Dedifferentiated amniotic fluid mesenchymal stem cell (primary cell): ENCODE data around the gene PXDN.

ENCODE experiments used
- DNase-seq: peaks from one replicate; pipeline ENCODE4 v3.0.0-alpha.2; 2016; ENCODE audit errors: extremely low spot score

The PXDN gene

DNA sequence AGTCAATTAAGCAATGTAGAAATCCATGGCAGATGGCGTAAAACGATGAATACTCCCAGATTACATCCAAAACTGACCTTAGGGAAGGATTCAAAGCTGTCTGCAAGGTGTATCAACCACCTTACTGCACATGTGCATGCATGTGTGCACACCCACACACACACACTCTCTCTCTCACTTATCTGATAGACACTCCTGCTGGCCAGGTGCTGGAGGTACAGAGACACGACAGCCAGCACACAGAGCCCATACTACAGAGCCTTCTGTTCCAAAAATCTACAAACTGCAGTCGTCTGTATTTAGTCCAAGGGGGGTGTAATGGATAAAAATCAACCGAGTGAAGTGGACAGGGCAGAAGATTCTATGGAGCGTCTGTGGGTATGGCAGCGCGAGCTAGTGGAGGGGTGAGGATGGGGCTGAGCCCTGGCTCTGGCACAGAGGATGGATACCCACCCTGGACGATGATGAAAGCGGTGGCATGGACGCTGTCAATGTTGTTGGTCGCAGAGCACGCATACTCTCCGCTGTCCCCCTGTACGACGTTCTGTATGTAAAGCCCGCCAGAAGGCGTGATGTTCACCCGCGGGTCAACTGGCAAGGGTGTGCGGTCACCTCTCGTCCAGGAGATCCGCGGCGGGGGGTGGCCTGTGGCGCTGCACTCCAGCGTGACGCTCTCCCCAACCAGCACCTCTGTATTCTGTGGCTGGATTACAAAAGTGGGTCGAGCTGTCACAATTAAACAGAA is 78.4 kb downstream of the PXDN start:
- DNase-seq, result no peak

- no peak for DNase-seq
Measured at GRCh38 chr2:1664698-1665097, 79.6 kb downstream of the PXDN start.

DNA sequence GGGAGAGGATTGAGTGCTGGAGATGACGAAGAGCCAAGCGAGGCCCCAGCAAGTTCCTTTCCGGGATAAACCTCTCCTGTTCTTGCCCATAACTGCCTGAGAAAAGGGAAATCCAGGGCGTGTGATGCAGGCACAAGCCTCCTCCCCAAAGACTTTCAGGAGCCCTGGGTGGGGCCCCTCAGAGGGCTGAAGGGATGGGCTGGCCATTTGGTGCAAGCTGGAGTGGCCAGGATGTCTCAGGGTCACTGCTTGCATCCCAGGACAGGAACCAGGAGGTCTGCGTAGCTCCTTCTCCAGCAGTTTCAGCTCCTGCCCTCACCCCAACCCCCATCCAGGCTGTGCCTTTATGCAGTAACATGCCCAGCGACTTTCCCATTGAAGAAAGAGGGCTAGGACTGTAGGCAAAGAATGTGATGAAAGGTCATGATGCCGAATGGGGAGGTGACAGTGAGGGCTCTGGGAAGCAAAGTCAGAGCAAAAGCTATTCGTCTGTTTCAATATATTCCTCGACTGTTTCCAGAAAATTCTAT is 80.2 kb downstream of the PXDN start:
- no peak for DNase-seq

DNA sequence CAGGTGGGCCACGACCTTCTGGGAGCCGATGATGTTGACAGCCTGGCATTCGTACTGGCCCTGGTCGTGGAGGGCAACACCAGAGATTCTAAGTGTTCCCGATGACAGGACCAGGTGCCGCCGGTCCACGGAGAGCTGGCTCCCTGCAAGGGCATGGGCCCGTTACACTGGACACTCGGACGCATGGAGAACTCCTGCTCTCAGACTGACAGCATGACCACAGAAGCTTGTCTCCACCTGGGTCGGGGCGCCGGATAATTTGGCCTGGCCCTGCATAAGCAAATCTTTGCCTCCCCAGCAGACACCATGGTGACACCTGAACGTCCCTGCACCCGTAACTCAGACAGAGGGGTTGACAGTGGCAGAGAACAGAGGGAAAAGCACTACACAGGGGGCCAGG is 80.7 kb downstream of the PXDN start:
- DNase-seq, result no peak

GRCh38 chr2:1662606-1663180 is 81.6 kb downstream of the PXDN start:
- no peak for DNase-seq

DNA sequence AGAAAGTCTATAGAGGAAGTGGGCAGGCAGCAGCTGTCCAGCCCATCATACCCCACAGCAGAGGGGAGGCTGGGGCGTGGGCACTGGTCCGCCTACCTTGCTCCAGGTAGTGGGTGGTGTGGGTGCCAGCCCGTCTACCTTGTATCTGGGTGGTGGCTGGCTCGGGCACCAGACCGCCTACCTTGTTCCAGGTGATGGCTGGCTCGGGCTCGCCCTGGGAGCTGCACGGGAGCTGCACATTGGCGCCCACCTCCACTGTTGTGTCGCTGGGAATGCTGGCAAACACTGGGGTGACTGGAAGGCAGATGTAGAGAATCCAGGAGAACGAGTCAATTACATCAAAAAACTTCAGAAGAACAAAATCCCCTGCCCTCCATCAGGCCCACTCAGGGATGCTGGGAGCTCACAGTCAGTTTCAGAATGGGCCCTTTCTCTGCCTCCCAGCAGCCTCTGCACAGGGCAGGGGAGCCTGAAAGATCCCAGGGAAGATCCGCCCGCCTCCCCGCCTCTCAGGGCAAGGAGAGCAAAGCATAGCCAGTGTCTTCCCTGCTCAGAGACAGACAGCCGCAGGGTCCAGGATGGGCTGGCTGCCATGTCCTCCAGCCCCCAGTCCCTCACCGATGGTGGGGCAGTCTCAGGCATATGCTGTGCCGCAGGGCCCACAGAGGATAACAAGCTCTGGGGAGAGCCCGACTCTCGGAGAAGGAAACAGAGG is 82.3 kb downstream of the PXDN start:
- no peak for DNase-seq

DNA sequence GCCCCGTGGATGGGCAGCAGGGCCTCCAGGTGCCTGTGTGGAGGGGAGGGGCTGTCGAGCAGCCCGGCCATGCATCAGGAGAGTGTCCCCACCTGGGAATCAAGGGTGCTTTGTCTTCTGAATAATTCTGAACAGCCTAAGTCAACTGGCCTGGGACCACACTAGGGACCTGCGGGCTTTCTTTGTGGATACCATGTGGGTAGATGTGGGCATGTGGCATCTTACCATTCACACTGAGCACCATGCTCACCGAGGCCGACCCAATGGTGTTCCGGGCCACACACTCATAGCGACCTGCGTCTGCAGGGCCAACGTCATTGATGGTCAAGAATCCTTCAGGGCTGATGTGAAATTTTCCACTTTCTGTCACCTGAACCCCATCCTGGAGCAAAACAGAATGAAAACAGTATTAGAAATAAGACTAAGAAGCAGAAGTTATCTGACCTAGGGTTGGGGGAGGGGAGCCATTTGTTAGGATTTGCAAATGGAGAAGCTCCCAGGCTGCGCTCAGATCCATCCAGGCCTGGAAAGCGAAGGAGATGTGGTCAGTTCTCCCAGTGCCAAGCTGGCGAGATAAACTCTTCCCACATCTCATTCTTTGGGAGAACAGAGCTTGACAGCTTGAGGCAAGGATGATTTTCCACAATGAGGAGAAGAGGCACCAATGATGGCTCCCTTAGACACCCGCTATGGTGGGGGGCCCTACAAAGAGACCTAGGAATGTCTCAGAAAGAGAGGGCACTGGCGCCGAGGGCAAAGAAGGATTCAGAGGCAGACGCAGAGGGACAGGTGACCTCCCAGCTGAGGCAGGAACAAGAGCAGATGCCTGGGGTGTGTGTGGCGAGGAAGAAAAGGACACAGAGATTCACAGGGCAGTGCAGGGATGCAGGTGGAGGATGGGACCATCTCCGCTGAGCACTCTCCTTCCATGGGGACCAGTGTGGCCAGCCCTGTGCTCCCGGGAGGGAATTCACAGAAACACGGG is 83.4 kb downstream of the PXDN start:
- no peak for DNase-seq

DNA sequence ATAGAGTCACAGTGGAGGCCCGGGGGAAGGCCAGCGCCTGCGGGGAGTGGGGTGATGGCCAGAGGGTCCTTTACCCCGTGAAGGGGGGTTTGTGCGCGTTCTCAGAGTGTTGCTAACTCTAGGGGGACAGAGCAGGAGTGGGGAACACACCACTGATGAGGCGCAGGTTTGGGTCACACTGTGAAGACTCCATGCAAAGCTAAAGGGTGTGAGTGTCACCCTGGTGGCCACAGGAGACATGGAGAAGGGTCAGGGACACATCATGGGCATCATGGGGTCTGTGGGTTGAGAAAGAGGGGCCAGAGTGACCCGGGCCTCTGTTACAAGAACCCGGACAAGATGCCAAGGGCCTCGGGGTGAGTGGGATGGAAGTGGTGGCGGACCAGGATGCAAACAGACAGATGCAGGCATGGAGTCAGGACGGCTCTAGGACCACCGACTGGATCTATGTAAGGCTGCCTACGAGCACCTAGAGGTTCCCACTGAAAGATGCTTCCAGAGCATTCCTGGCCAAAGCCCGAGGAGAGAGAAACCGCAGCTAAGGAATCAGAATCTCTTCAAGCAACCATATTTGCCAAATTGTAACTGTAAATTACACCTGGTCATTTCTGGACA is 84.3 kb downstream of the PXDN start:
- DNase-seq, result no peak

GRCh38 chr2:1658394-1659151 is 85.7 kb downstream of the PXDN start:
- DNase-seq, result no peak

DNA sequence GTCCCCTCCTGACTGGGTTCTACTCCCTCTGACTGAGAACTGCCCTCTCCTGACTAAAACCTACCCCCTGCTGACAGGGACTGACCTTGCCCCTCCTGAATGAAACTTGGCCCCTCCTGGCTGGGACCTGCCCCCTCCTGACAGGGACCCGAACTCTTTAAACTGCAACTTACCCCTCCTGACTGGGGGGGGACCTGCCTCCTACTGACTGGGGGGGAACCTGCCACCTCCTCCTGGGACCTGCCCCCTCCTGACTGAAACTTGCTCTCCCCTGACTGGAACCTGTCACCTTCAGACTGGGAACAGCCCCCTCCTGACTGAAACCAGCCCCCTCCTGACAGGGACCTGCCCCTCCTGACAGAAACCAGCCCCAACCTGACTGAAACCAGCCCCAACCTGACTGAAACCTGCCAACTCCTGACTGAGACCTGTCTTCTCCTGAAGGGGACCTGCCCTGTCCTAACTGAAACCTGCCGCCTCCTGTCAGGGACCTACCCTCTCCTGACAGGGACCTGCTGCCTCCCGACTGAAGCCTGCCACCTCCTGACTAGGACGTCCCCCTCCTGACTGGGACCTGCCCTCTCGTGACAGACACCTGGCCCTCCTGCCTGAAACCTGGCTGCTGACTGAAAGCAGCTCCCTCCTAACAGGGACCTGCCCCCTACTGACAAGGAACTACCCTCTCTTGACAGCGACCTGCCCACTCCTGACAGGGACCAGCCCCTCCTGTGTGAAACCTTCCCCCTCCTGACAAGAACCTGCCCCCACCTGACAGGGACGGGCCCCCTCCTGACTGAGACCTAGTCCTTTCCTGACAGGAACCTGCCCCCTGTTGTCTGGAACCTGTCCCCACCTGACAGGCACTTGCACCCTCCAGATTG is 87.1 kb downstream of the PXDN start:
- no peak for DNase-seq

DNA sequence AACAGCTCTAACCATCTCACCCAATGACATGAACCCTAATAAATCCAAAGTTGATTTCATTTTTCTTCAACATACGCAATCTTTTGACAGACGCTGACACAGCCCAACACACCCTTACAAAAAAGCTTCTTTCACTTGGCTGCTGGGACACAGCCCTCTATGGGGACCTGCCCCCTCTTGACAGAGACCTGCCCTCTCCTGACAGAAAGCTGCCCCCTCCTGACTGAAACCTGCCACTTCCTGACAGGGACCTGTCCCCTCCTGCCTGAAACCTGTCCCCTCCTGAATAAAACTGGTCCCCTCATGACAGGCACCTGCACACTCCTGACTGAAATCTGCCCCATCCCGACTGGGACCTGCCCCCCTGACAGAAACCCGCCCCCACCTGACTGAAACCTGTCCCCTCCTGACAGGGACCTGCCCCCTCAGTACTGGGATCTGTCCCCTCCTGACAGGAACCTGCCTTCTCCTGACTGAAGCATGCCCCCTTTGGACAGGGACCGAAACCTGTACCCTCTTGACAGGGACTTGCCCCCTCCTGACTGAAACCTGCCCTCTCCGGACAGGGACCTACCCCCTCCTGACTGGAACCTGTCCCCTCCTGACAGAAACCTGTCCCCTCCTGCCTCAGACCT is 87.9 kb downstream of the PXDN start:
- DNase-seq, result no peak

DNA sequence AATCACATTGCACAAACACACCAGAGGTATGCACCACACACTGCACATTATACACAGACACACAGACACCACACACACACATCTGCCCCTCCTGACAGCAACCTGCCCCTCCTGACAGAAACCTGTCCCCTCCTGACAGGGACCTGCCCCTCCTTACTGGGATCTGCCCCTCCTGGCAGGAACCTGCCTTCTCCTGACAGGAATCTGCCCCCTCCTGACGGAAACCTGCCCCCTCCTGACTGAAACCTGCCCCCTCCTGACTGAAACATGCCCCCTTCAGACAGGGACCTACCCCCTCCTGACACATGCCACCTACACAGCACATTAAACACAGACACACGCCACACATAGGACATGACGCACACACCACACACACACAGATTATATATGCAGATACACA is 88.9 kb downstream of the PXDN start:
- DNase-seq, result no peak

GRCh38 chr2:1654696-1655374 is 89.5 kb downstream of the PXDN start:
- no peak for DNase-seq

GRCh38 chr2:1653956-1654695 is 90.2 kb downstream of the PXDN start:
- DNase-seq, result peak; percentile 62

GRCh38 chr2:1652034-1652790 is 92.1 kb downstream of the PXDN start:
- no peak for DNase-seq

DNA sequence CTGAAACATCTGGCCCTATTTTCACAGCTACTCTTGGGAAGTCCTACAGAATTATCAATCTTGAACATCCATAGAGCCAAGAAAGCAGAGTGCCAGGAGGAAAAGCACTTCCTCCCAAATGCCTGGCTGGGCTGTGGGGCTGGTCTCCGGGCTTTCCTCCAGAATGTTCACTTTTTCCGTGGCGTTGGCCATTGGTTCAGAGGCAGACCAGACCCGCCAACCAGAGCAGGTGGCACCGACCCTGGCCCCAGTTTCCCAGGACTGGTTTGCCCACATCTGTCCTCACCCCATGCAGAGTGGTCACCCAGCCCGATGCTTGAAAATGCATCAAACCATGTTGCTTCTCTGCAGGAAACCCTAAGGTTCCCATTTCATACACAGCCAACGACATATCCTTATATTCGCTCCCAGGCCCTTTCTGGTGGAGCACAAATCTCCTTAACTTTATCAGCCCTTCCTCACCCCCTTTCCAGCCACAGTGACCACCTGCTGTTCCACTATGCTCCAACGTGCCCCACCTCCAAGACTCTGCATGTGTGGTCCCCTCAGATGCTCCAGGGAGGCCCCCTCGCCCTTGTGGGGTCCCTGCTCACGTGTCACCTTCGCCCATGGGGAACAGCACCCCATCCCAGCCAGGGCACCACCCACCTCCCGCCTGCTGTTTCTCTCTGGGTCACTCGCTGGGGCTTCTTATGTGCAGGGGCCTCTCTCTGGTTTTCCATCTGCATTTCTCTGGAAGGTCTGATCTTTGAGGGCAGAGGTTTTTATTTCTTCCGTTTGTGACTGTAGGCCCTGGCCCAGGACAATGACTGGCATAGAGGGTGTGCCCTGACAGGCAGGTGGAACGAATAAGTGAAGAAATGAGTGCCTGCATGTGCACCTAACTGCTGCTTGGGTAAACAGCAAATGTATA is 92.9 kb downstream of the PXDN start:
- no peak for DNase-seq
